CD4-positive, alpha-beta T cell (primary cell): ENCODE data around the gene C1QL3. TPM values are rescaled to one million over a fixed set of nuclear protein-coding genes. Genes with fewer than 3 reads are reported as not detected.

Source experiments
- ATAC-seq: fragments of 200-7000 bp; cut with Tn5 transposase; one replicate; pipeline ENCODE4 v1.10.0; 2022; ENCODE audit warnings: mild to moderate bottlenecking; ENCODE audit not compliant: poor library complexity
- CTCF ChIA-PET: fragments of 350-600 bp; sonication (Branson Sonifier 250); formaldehyde crosslinking; loops from one replicate; lab custom pipeline; 2021; ENCODE audit warnings: antibody characterized with exemption, inconsistent platforms; lab: Charles Lee
- POLR2A ChIA-PET: fragments of 350-600 bp; sonication (Branson Sonifier 250); formaldehyde crosslinking; loops from one replicate; lab custom pipeline; 2021; ENCODE audit warnings: antibody characterized with exemption, inconsistent platforms; lab: Charles Lee
- DNase-seq, 14 experiments: peaks; one replicate each; pipeline ENCODE4 v3.0.0-alpha.2; 2013 to 2020; ENCODE audit warnings: mixed read lengths in 2 of 14
- H3K27ac ChIP-seq, 2 donors: one replicate each; pipeline versions ENCODE4 v1.5.1 to v1.7.0; 2013; ENCODE audit warnings: low read length in 2 of 2, low read depth in 1 of 2, mild to moderate bottlenecking in 1 of 2
- H3K27me3 ChIP-seq, 2 experiments: 1 replicate in 1 of 2; 2 replicates in 1 of 2; pipeline versions ENCODE4 v1.6.1 to v1.7.0; 2013; ENCODE audit warnings: low read length in 2 of 2, control low read depth in 1 of 2, mild to moderate bottlenecking in 1 of 2, moderate library complexity in 1 of 2; ENCODE audit not compliant: insufficient read depth in 2 of 2, control insufficient read depth in 1 of 2
- H3K36me3 ChIP-seq: one replicate; pipeline ENCODE4 v1.6.1; 2013; ENCODE audit warnings: low read length, control low read depth; ENCODE audit not compliant: insufficient read depth
- H3K4me1 ChIP-seq: one replicate; pipeline ENCODE4 v1.6.1; 2013; ENCODE audit warnings: low read length, control low read depth; ENCODE audit not compliant: insufficient read depth
- H3K4me3 ChIP-seq: one replicate; pipeline ENCODE4 v1.5.1; 2013; ENCODE audit warnings: mild to moderate bottlenecking, low read length, moderate library complexity
- H3K9me3 ChIP-seq, 2 experiments: 1 replicate in 1 of 2; 2 replicates in 1 of 2; pipeline versions ENCODE4 v1.6.1 to v1.7.0; 2013; ENCODE audit warnings: low read length in 2 of 2, mild to moderate bottlenecking in 2 of 2, control low read depth in 1 of 2, moderate library complexity in 1 of 2; ENCODE audit not compliant: control insufficient read depth in 1 of 2, insufficient read depth in 1 of 2
- H3K27ac Mint-ChIP-seq: one replicate; pipeline ENCODE4 v1.8.0; 2020; ENCODE audit warnings: mixed read lengths
- H3K27me3 Mint-ChIP-seq: one replicate; pipeline ENCODE4 v1.8.0; 2021; ENCODE audit warnings: mixed read lengths
- H3K36me3 Mint-ChIP-seq: one replicate; pipeline ENCODE4 v1.8.0; 2021; ENCODE audit warnings: low read depth, mixed read lengths
- H3K4me1 Mint-ChIP-seq: one replicate; pipeline ENCODE4 v1.8.0; 2021; ENCODE audit warnings: low read depth, mixed read lengths
- H3K4me3 Mint-ChIP-seq: one replicate; pipeline ENCODE4 v1.8.0; 2020; ENCODE audit warnings: mild to moderate bottlenecking, mixed read lengths
- H3K9me3 Mint-ChIP-seq: one replicate; pipeline ENCODE4 v1.8.0; 2020; ENCODE audit warnings: mixed read lengths
- CTCF ChIP-seq: fragments of 200-600 bp; IDR thresholded peaks from one replicate; pipeline ENCODE4 v1.8.0; 2022; ENCODE audit warnings: antibody characterized with exemption, mild to moderate bottlenecking
- intact Hi-C, 2 experiments: fragments of 100-400 bp; cut with DNase I in 1 of 2; cut with micrococcal nuclease in 1 of 2; formaldehyde crosslinking; loops; one replicate each; pipeline versions ENCODE4 v1.15.1 to v1.9.0; 2023 to 2025; cut with DNase I, micrococcal nuclease
- total RNA-seq, 174 experiments: library from RNA in 2 of 174; stranded (reverse) in 2 of 174; gene quantifications; one replicate each; pipeline ENCODE4 v1.2.3 and lab custom pipeline; 2021 to 2026

The C1QL3 gene
- total RNA-seq, 2 experiments from 2014 or later: not detected

GRCh38 chr10:16544099-16544498 is 22.4 kb upstream of the C1QL3 start:
- peaks cover 53% of the 10 kb centered on the region for H3K27me3 Mint-ChIP-seq
- ATAC-seq: no peak
- H3K27ac Mint-ChIP-seq: no peak overlapping the region

GRCh38 chr10:16536155-16536554 is 14.5 kb upstream of the C1QL3 start:
- ChIA-PET POLR2A (no interaction called here), CTCF (no interaction called here)
- no peaks in the 10 kb centered on the region for H3K36me3 Mint-ChIP-seq

More at GRCh38 chr10:16544099-16544498, 22.4 kb upstream of the C1QL3 start:
- POLR2A ChIA-PET: no interaction called here
- CTCF ChIA-PET: no interaction called here
- no peaks in the 10 kb centered on the region for H3K36me3 ChIP-seq
- H3K27ac ChIP-seq: no peak overlapping the region
- no peak for TF ChIP-seq CTCF
- intact Hi-C loops: loop anchor here (2.0 to 10.0 kb wide), 2 partner anchors 639 to 665 kb away; no protein-coding TSS in a partner anchor
- DNase-seq: no peak
- H3K9me3 Mint-ChIP-seq: no peaks in the 10 kb centered on the region
- H3K4me1 Mint-ChIP-seq: no peaks in the 10 kb centered on the region
- H3K4me1 ChIP-seq: no peaks in the 10 kb centered on the region
- no peak overlapping the region for H3K4me3 Mint-ChIP-seq
- peaks cover 0 to 7% of the 10 kb centered on the region in 2 experiments for H3K27me3 ChIP-seq
- H3K36me3 Mint-ChIP-seq: no peaks in the 10 kb centered on the region
- H3K4me3 ChIP-seq: no peak overlapping the region
- no peaks in the 10 kb centered on the region for H3K9me3 ChIP-seq

GRCh38 chr10:16529853-16530252 is 8.2 kb upstream of the C1QL3 start:
- H3K27ac Mint-ChIP-seq: no peak overlapping the region
- intact Hi-C loops: no loop called here
- DNase-seq (no peak), ATAC-seq (no peak)
- no peaks in the 10 kb centered on the region for H3K27me3 ChIP-seq
- H3K27me3 Mint-ChIP-seq: peaks cover 16% of the 10 kb centered on the region
- no peaks in the 10 kb centered on the region for H3K36me3 ChIP-seq
- CTCF ChIA-PET: no interaction called here
- H3K27ac ChIP-seq: no peak overlapping the region
- POLR2A ChIA-PET: no interaction called here
- no peaks in the 10 kb centered on the region for H3K4me1 ChIP-seq
- H3K36me3 Mint-ChIP-seq: no peaks in the 10 kb centered on the region
- TF ChIP-seq CTCF: no peak
- no peaks in the 10 kb centered on the region for H3K9me3 Mint-ChIP-seq
- no peak overlapping the region for H3K4me3 ChIP-seq
- H3K9me3 ChIP-seq: no peaks in the 10 kb centered on the region
- no peak overlapping the region for H3K4me3 Mint-ChIP-seq
- no peaks in the 10 kb centered on the region for H3K4me1 Mint-ChIP-seq

More at GRCh38 chr10:16536155-16536554, 14.5 kb upstream of the C1QL3 start:
- no peak overlapping the region for H3K27ac Mint-ChIP-seq
- no peak for ATAC-seq
- H3K9me3 ChIP-seq: no peaks in the 10 kb centered on the region
- no peak overlapping the region for H3K4me3 ChIP-seq
- H3K4me1 ChIP-seq: no peaks in the 10 kb centered on the region
- H3K36me3 ChIP-seq: no peaks in the 10 kb centered on the region
- H3K4me3 Mint-ChIP-seq: no peak overlapping the region
- H3K4me1 Mint-ChIP-seq: no peaks in the 10 kb centered on the region
- DNase-seq: no peak
- H3K27me3 ChIP-seq: peaks cover 0 to 3% of the 10 kb centered on the region in 2 experiments
- H3K9me3 Mint-ChIP-seq: no peaks in the 10 kb centered on the region
- peaks cover 19% of the 10 kb centered on the region for H3K27me3 Mint-ChIP-seq
- intact Hi-C loops: no loop called here
- no peak overlapping the region for H3K27ac ChIP-seq
- no peak for TF ChIP-seq CTCF
